ENCODE results near the gene NUDT3. TPM values are rescaled to one million over a fixed set of nuclear protein-coding genes. Genes with fewer than 3 reads are reported as not detected.

The NUDT3 gene
- total and polyA plus RNA-seq, 2 experiments from 2014 or later, result 8.1 to 11.5 TPM

DNA sequence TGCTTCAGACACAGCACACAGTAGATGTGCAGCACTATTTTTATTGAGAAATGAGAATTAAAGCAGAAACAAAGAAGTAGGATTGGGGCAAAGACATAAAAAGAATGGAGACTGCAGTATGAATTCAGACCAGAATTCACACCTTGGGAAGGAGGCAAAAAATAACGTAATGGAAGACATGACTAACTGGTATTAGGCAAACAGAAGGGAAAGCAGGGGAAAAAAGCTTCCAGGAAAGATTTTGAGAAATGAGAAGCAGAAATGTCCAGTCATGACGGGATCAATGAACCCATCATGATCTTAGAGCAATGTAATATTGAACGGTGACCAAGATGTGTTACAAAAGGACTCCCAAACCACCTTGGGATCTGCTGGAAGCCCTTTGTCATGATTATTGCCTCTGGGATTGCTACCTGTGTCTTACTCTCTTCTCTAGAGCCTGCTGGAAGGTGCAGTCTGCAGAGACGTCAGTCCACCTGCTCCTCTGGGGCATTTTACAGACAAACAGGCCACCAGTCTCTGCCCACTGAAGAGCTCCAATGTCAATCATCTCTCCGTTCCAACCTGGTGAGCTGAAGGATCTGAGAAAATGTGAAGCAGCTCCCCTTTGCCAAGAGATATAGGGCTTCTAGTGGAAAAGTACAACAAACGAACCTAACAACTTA is 8.7 kb downstream of the NUDT3 start:
- peak; percentile 69 for DNase-seq
- Histone ChIP-seq H3K4me1 (ENCODE audit: insufficient read depth) (peaks cover 22% of the 10 kb centered on the region), H3K79me2 (ENCODE audit: insufficient read depth) (peaks cover 100% of the 10 kb centered on the region), H3K27me3 (replicated peaks; ENCODE audit: insufficient read depth) (no peaks in the 10 kb centered on the region), H3K4me3 (no peak overlapping the region), H3K9me2 (ENCODE audit: insufficient read depth) (no peaks in the 10 kb centered on the region), H3K4me2 (ENCODE audit: unreplicated experiment) (no peak overlapping the region), H4K20me1 (ENCODE audit: insufficient read depth) (peaks cover 7% of the 10 kb centered on the region; the same call in 1 of the 2 replicates), H3K9ac (peak overlapping the region; percentile 27; the same call in 1 of the 2 replicates), H3K27ac (peak overlapping the region; percentile 67), H2AFZ (no peak overlapping the region), H3K9me3 (ENCODE audit: low read depth) (no peaks in the 10 kb centered on the region), H3F3A (ENCODE audit: insufficient read depth) (peaks cover 34% of the 10 kb centered on the region), H3K36me3 (ENCODE audit: low read depth) (no peaks in the 10 kb centered on the region)
- 64 to 68% methylated on average over 6 of the region's 6 CpGs for whole genome bisulfite sequencing, 2 experiments (ENCODE audit: low coverage in 1 of 2, low lambda C conversion rate in 2 of 2, missing lambda C conversion rate in 2 of 2)
- no peak for TF ChIP-seq EZH2phosphoT487 (IDR thresholded peaks at IDR 0.05; ENCODE audit: insufficient read depth, low read depth)
- TF ChIP-seq EZH2 (IDR thresholded peaks at IDR 0.05; ENCODE audit: insufficient read depth, poor library complexity, severe bottlenecking), result no peak
- in situ Hi-C loops (cut with MboI), result loop anchor here (10.0 kb wide), 1 partner anchor 129 kb away; no protein-coding TSS in a partner anchor

DNA sequence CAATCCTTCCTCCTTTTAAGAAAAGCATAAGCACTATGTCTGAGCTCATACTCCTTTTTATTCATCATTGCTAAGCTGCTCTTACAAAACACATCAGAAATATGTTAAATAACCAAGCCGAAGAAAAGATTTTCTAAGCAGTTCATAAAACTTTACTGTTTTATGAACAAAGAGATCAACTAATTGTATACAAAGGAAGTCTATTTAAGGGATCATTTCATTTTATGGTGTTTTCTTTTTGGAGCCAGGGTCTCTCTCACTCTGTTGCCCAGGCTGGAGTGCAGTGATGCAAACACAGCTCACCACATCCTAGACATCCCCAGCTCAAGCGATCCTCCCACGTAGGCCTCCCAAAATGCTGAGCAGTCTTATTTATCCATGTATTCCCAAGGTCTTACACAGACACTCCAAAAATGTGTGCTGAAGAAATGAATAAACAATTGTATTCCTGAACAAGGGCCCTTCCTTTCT is 9.3 kb downstream of the NUDT3 start:
- H3K4me1 ChIP-seq (ENCODE audit: insufficient read depth), result peaks cover 24% of the 10 kb centered on the region
- H3K9me2 ChIP-seq (ENCODE audit: insufficient read depth), result no peaks in the 10 kb centered on the region
- H4K20me1 ChIP-seq (ENCODE audit: insufficient read depth), result peaks cover 7% of the 10 kb centered on the region; the same call in 1 of the 2 replicates
- 92% methylated on average over 3 of the region's 3 CpGs for WGBS, 2 experiments (ENCODE audit: low coverage in 1 of 2, low lambda C conversion rate in 2 of 2, missing lambda C conversion rate in 2 of 2)
- in situ Hi-C loops (cut with MboI), result loop anchor here (10.0 kb wide), 1 partner anchor 128 kb away; no protein-coding TSS in a partner anchor
- H3K9ac ChIP-seq, result peak overlapping the region; percentile 27; the same call in 1 of the 2 replicates
- TF ChIP-seq EZH2 (IDR thresholded peaks at IDR 0.05; ENCODE audit: insufficient read depth, poor library complexity, severe bottlenecking) (no peak), EZH2phosphoT487 (IDR thresholded peaks at IDR 0.05; ENCODE audit: insufficient read depth, low read depth) (no peak)
- H3K4me2 ChIP-seq (ENCODE audit: unreplicated experiment), result no peak overlapping the region
- H3K27ac ChIP-seq, result peak overlapping the region; percentile 67
- H3K79me2 ChIP-seq (ENCODE audit: insufficient read depth), result peaks cover 100% of the 10 kb centered on the region
- no peaks in the 10 kb centered on the region for H3K27me3 ChIP-seq (replicated peaks; ENCODE audit: insufficient read depth)
- peaks cover 36% of the 10 kb centered on the region for H3F3A ChIP-seq (ENCODE audit: insufficient read depth)
- H3K4me3 ChIP-seq, result no peak overlapping the region
- H2AFZ ChIP-seq, result no peak overlapping the region
- H3K9me3 ChIP-seq (ENCODE audit: low read depth), result no peaks in the 10 kb centered on the region
- DNase-seq, result peak; percentile 52
- H3K36me3 ChIP-seq (ENCODE audit: low read depth), result no peaks in the 10 kb centered on the region

DNA sequence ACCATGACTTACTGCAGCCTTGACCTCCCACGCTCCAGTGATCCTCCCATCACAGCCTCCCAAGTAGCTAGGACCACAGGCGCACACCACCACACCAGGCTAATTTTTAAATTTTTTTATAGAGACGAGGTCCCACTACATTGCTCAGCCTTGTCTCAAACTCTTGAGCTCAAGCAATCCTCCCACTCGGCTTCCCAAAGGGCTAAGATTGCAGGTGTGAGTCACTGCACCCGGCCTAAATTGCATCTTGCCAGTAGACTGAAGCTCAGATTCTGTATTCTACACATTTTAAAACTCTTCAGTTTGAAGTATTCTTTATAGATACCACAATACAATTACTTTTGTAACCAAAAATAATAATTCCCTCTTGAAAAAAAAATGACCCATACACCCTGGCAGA is 11.4 kb downstream of the NUDT3 start:
- Histone ChIP-seq H3K36me3 (ENCODE audit: low read depth) (no peaks in the 10 kb centered on the region), H3K9me3 (ENCODE audit: low read depth) (no peaks in the 10 kb centered on the region), H3K27me3 (replicated peaks; ENCODE audit: insufficient read depth) (no peaks in the 10 kb centered on the region), H3K4me2 (ENCODE audit: unreplicated experiment) (no peak overlapping the region), H3K9me2 (ENCODE audit: insufficient read depth) (no peaks in the 10 kb centered on the region), H3K9ac (no peak overlapping the region), H3K4me1 (ENCODE audit: insufficient read depth) (peaks cover 19% of the 10 kb centered on the region), H3F3A (ENCODE audit: insufficient read depth) (peaks cover 34% of the 10 kb centered on the region), H3K79me2 (ENCODE audit: insufficient read depth) (peaks cover 100% of the 10 kb centered on the region), H2AFZ (no peak overlapping the region), H3K4me3 (no peak overlapping the region), H4K20me1 (ENCODE audit: insufficient read depth) (peaks cover 5% of the 10 kb centered on the region; the same call in 1 of the 2 replicates), H3K27ac (no peak overlapping the region)
- no peak for TF ChIP-seq EZH2 (IDR thresholded peaks at IDR 0.05; ENCODE audit: insufficient read depth, poor library complexity, severe bottlenecking)
- TF ChIP-seq EZH2phosphoT487 (IDR thresholded peaks at IDR 0.05; ENCODE audit: insufficient read depth, low read depth), result no peak
- WGBS, 2 experiments (ENCODE audit: low coverage in 1 of 2, low lambda C conversion rate in 2 of 2, missing lambda C conversion rate in 2 of 2), result 79 to 83% methylated on average over 5 of the region's 5 CpGs
- peak; percentile 63 for DNase-seq
- in situ Hi-C loops (cut with MboI), result loop anchor here (10.0 kb wide), 1 partner anchor 126 kb away; no protein-coding TSS in a partner anchor

- Histone ChIP-seq H3K4me3 (no peak overlapping the region), H2AFZ (no peak overlapping the region), H3K36me3 (ENCODE audit: low read depth) (no peaks in the 10 kb centered on the region), H4K20me1 (ENCODE audit: insufficient read depth) (peaks cover 4% of the 10 kb centered on the region; the same call in 1 of the 2 replicates), H3K79me2 (ENCODE audit: insufficient read depth) (peaks cover 100% of the 10 kb centered on the region), H3K4me2 (ENCODE audit: unreplicated experiment) (no peak overlapping the region), H3K9me2 (ENCODE audit: insufficient read depth) (no peaks in the 10 kb centered on the region), H3F3A (ENCODE audit: insufficient read depth) (peaks cover 18% of the 10 kb centered on the region), H3K27me3 (replicated peaks; ENCODE audit: insufficient read depth) (no peaks in the 10 kb centered on the region), H3K9ac (no peak overlapping the region), H3K9me3 (ENCODE audit: low read depth) (no peaks in the 10 kb centered on the region), H3K27ac (no peak overlapping the region), H3K4me1 (ENCODE audit: insufficient read depth) (peaks cover 12% of the 10 kb centered on the region)
- in situ Hi-C loops (cut with MboI), result no loop called here
- peak; percentile 21 for DNase-seq
- TF ChIP-seq EZH2phosphoT487 (IDR thresholded peaks at IDR 0.05; ENCODE audit: insufficient read depth, low read depth), result no peak
- TF ChIP-seq EZH2 (IDR thresholded peaks at IDR 0.05; ENCODE audit: insufficient read depth, poor library complexity, severe bottlenecking), result no peak
- 79 to 83% methylated on average over 2 of the region's 2 CpGs for WGBS, 2 experiments (ENCODE audit: low coverage in 1 of 2, low lambda C conversion rate in 2 of 2, missing lambda C conversion rate in 2 of 2)
These were observed 14.0 kb downstream of the NUDT3 start for GRCh38 chr6:34378470-34378869.
